C4-2B (cell line): Measurements from ENCODE around the gene CLSTN2.

Experiments
- CTCF ChIP-seq: fragments of 450-650 bp; conservative IDR thresholded peaks from 2 replicates; pipeline ENCODE4 v1.5.1; 2017; ENCODE audit warnings: mild to moderate bottlenecking
- ZFX ChIP-seq: fragments of 450-650 bp; IDR thresholded peaks from 2 replicates; pipeline ENCODE4 v1.6.1; 2017

- no peak for TF ChIP-seq CTCF
- TF ChIP-seq ZFX: no peak
These were observed 330.3 kb downstream of the CLSTN2 start for GRCh38 chr3:140265302-140265701.
